GM12878 (cell line): ENCODE measurements around the gene NECTIN2. TPM values are rescaled to one million over a fixed set of nuclear protein-coding genes. Genes with fewer than 3 reads are reported as not detected.

Source experiments
- ATAC-seq: fragments of 200-7000 bp; cut with Tn5 transposase; 3 replicates; pipeline ENCODE4 v1.9.1; 2020; ENCODE audit warnings: mild to moderate bottlenecking, moderate library complexity
- BruUV-seq: library from RNA; stranded (reverse); fragments of 400-500 nt; replicated peaks from 2 replicates; lab custom pipeline; 2021; lab: Mats Ljungman, UMichigan
- CTCF ChIA-PET: fragments of 300-600 bp; sonication (Branson Sonifier 250); formaldehyde crosslinking; extraction: SDS; loops from one replicate; lab custom pipeline; 2021; ENCODE audit warnings: inconsistent platforms; lab: Yijun Ruan, JAX
- POLR2A ChIA-PET: fragments of 350-600 bp; formaldehyde crosslinking; extraction: SDS; loops from one replicate; lab custom pipeline; 2021; ENCODE audit warnings: inconsistent platforms; lab: Charles Lee
- RAD21 ChIA-PET: fragments of 300-600 bp; sonication (Branson Sonifier 250); formaldehyde crosslinking; loops from one replicate; lab custom pipeline; 2023; ENCODE audit warnings: antibody characterized with exemption; ENCODE audit not compliant: unreplicated experiment; lab: Charles Lee
- SMC1A ChIA-PET: fragments of 300-600 bp; sonication (Branson Sonifier 250); formaldehyde crosslinking; loops from one replicate; lab custom pipeline; 2023; ENCODE audit not compliant: unreplicated experiment, uncharacterized antibody; lab: Charles Lee
- DNase-seq: peaks from one replicate; pipeline ENCODE4 v3.0.0-alpha.2; 2011; ENCODE audit warnings: low read depth, low spot score
- FAIRE-seq: peaks from 3 replicates; lab custom pipeline; 2011; peaks lifted over from hg19 to GRCh38; lab: Jason Lieb, UNC
- H2AFZ ChIP-seq: 2 replicates; pipeline ENCODE4 v1.6.0; 2011; ENCODE audit warnings: low read depth, low read length, control low read depth; ENCODE audit not compliant: control insufficient read depth
- H3K27ac ChIP-seq: 2 replicates; pipeline ENCODE4 v1.5.1; 2011; ENCODE audit warnings: control low read depth; ENCODE audit not compliant: control insufficient read depth, insufficient read depth
- H3K27me3 ChIP-seq, 2 experiments: replicated peaks in 1 of 2; 2 replicates each; pipeline versions ENCODE4 v1.6.0 to v1.6.1; 2011; ENCODE audit warnings: low read length in 1 of 2; ENCODE audit not compliant: control insufficient read depth in 2 of 2, insufficient read depth in 2 of 2
- H3K36me3 ChIP-seq, 2 experiments: 2 replicates each; pipeline ENCODE4 v1.5.1; 2011; ENCODE audit warnings: low read length in 1 of 2; ENCODE audit not compliant: control insufficient read depth in 2 of 2, insufficient read depth in 2 of 2
- H3K4me1 ChIP-seq: 2 replicates; pipeline ENCODE4 v1.6.1; 2011; ENCODE audit warnings: mild to moderate bottlenecking, low read length, moderate library complexity, mixed read lengths; ENCODE audit not compliant: control insufficient read depth, insufficient read depth
- H3K4me2 ChIP-seq: 2 replicates; pipeline ENCODE4 v1.6.0; 2011; ENCODE audit warnings: control low read depth; ENCODE audit not compliant: control insufficient read depth, insufficient read depth
- H3K4me3 ChIP-seq: fragments of 200-600 bp; sonication (generic); 2 replicates; pipeline ENCODE4 v1.5.1; 2016
- H3K79me2 ChIP-seq: 2 replicates; pipeline ENCODE4 v1.6.0; 2011; ENCODE audit warnings: low read length; ENCODE audit not compliant: control insufficient read depth, insufficient read depth
- H3K9ac ChIP-seq: 2 replicates; pipeline ENCODE4 v1.8.0; 2011; ENCODE audit warnings: low read length, control low read depth, mixed read lengths; ENCODE audit not compliant: control insufficient read depth, insufficient read depth
- H3K9me3 ChIP-seq: replicated peaks from 3 replicates; pipeline ENCODE4 v1.5.1; 2011; ENCODE audit warnings: mild to moderate bottlenecking, low read length; ENCODE audit not compliant: control insufficient read depth, insufficient read depth
- H4K20me1 ChIP-seq: 2 replicates; pipeline ENCODE4 v1.6.0; 2011; ENCODE audit not compliant: control insufficient read depth, insufficient read depth
- BHLHE40 ChIP-seq, 2 experiments: fragments of 450-650 bp in 1 of 2; IDR thresholded peaks; 2 replicates each; pipeline ENCODE4 v1.6.1; 2011 to 2017; ENCODE audit warnings: low read depth in 2 of 2, borderline replicate concordance in 1 of 2, improper control_type of control experiment in 1 of 2, low read length in 1 of 2, mild to moderate bottlenecking in 1 of 2
- CBFB ChIP-seq: IDR thresholded peaks from 2 replicates; pipeline ENCODE4 v1.6.1; 2016; ENCODE audit warnings: antibody characterized with exemption, low read depth
- CEBPB ChIP-seq, 2 experiments: fragments of 150-350 bp in 1 of 2; IDR thresholded peaks; 2 replicates each; pipeline ENCODE4 v1.6.1; 2012 to 2014; ENCODE audit warnings: low read depth in 2 of 2, low read length in 2 of 2, borderline replicate concordance in 1 of 2, inconsistent platforms in 1 of 2
- EGR1 ChIP-seq, 2 experiments: IDR thresholded peaks; 1 replicate in 1 of 2; 2 replicates in 1 of 2; pipeline ENCODE4 v1.6.1; 2011 to 2012; ENCODE audit warnings: low read depth in 2 of 2, low read length in 2 of 2, borderline replicate concordance in 1 of 2, mild to moderate bottlenecking in 1 of 2, moderate library complexity in 1 of 2
- FOS ChIP-seq: IDR thresholded peaks from 3 replicates; pipeline ENCODE4 v1.6.1; 2011; ENCODE audit warnings: borderline replicate concordance; ENCODE audit not compliant: insufficient read length; ENCODE audit errors: extremely low read depth
- GABPA ChIP-seq: IDR thresholded peaks from 2 replicates; pipeline ENCODE4 v1.6.1; 2014; ENCODE audit warnings: antibody characterized with exemption, low read depth, mild to moderate bottlenecking, inconsistent platforms
- IRF5 ChIP-seq: fragments of 450-650 bp; IDR thresholded peaks from 2 replicates; pipeline ENCODE4 v1.6.1; 2017; ENCODE audit warnings: borderline replicate concordance
- MTA2 ChIP-seq: fragments of 450-650 bp; IDR thresholded peaks from 2 replicates; pipeline ENCODE4 v1.6.1; 2016; ENCODE audit warnings: low read depth, mild to moderate bottlenecking, moderate library complexity
- PML ChIP-seq: IDR thresholded peaks from 2 replicates; pipeline ENCODE4 v1.6.1; 2012; ENCODE audit warnings: low read length, inconsistent platforms
- RCOR1 ChIP-seq: conservative IDR thresholded peaks from 2 replicates; pipeline ENCODE4 v1.6.1; 2012; ENCODE audit warnings: low read depth, low read length, improper control_type of control experiment
- SREBF2 ChIP-seq: IDR thresholded peaks from 2 replicates; pipeline ENCODE4 v1.6.1; 2012; ENCODE audit warnings: mild to moderate bottlenecking, low read length
- WGBS: methylation state at CpG from one replicate; pipeline ENCODE4 v1.1.6; 2016; ENCODE audit warnings: low lambda C conversion rate; ENCODE audit not compliant: insufficient replicate concordance, insufficient coverage; ENCODE audit errors: missing lambda C conversion rate; 5-methylcytosine and 5-hydroxymethylcytosine counted together
- in situ Hi-C: fragments of 300-500 bp; cut with MboI; formaldehyde crosslinking; loops from 9 replicates; pipeline ENCODE4 v1.14.3; 2018; ENCODE audit warnings: mixed read lengths
- intact Hi-C: fragments of 100-400 bp; cut with micrococcal nuclease; formaldehyde crosslinking; loops from one replicate; pipeline ENCODE4 v1.14.2; 2022; ENCODE audit not compliant: unreplicated experiment
- polyA plus RNA-seq, 11 experiments: library from polyadenylated mRNA; depleted of rRNA in 4 of 11; unstranded in 6 of 11; stranded (reverse) in 5 of 11; fragments of >200 nt; fragmentation: Nextera tagmentation in 4 of 11; fragmentation: Illumina TruSeq in 1 of 11; extraction: Ambion mirVana in 4 of 11; extraction: Trizol in 1 of 11; gene quantifications; 1 replicate in 1 of 11; 2 replicates in 10 of 11; pipeline versions ENCODE4 v1.2.1 to v1.2.3, GENCODE V29; 2011 to 2016; ENCODE audit warnings: inconsistent platforms in 2 of 11, missing spikeins in 2 of 11, low read depth in 1 of 11
- total RNA-seq, 4 experiments: library from RNA; depleted of rRNA in 3 of 4; stranded (reverse); fragments of >200 nt in 3 of 4; fragmentation: Illumina TruSeq in 1 of 4; extraction: Trizol in 1 of 4; gene quantifications; 2 replicates each; pipeline versions ENCODE4 v1.2.1 to v1.2.3, GENCODE V29; 2013 to 2021
- TF ChIP-seq, protein P1 (sequence below): IDR thresholded peaks from 2 replicates; pipeline ENCODE4 v1.6.1; 2012; ENCODE audit warnings: mild to moderate bottlenecking, low read depth, low read length

NECTIN2 gene
- total and polyA plus RNA-seq, 10 of the 15 experiments (the other 5 are each of a cell fraction or from before 2014, with no cell fraction given) = 0.05 to 0.36 (median 0.26) TPM; not detected in 5

DNA sequence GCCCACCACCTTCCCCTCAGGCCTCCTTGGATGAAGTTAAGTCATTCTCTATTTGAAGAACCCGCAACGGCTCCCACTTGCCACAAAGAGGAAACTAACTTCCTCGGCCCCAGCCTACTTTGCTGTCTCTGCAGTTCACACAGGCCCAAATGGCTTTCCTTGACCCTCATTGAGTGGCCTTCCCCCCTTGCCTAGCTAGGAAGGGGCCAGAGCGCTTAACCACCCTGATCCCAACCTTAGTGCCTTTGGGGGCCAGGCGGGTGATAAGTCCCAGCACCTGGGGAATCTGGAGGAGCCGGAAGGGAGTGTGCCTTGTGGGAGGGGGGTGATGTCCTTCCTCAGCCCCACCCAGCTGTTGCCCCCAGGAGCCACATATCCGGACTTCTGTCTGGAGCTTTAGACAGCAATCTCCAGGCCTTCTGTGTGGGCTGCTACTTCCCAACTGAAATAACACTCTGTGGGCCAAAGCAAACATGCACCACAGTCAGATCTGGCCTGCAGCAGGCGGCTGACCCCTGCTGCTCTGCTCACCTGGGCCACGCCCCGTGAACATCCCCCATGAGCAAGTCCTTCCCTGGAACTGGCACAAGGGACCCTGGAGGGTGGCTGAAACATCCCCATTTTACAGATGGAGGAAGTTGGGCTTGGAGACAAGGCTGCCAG lies 10.5 kb downstream of the NECTIN2 start:
- Histone ChIP-seq H2AFZ (no peak overlapping the region), H3K27ac (no peak overlapping the region), H3K27me3 (no peaks in the 10 kb centered on the region; a peak in 2 of 4 replicates), H3K36me3 (no peaks in the 10 kb centered on the region), H3K9ac (no peak overlapping the region), H3K79me2 (no peaks in the 10 kb centered on the region), H3K4me3 (no peak overlapping the region), H3K4me2 (no peak overlapping the region), H4K20me1 (no peaks in the 10 kb centered on the region), H3K4me1 (no peaks in the 10 kb centered on the region), H3K9me3 (no peaks in the 10 kb centered on the region)
- FAIRE-seq = no peak
- ChIA-PET POLR2A (interaction anchor here (0.6 kb wide), 2 partner anchors 172 to 349 kb away, joined by 3 read pairs; no protein-coding TSS in a partner anchor), CTCF (no interaction called here), SMC1A (no interaction called here), RAD21 (interaction anchor here (0.7 kb wide), 1 partner anchor 270 kb away, joined by 3 read pairs; no protein-coding TSS in a partner anchor)
- intact Hi-C loops (no loop called here), in situ Hi-C loops (no loop called here)
- BruUV-seq = no TSS peak
- WGBS = 1% methylated on average over 10 of the region's 10 CpGs
- TF ChIP-seq IRF5 (no peak), GABPA (no peak), SREBF2 (no peak), BHLHE40 (IDR thresholded peaks at IDR 0.05; ENCODE audit: borderline replicate concordance in 1 of 2, low read depth in 2 of 2, low read length in 1 of 2) (no peak), CBFB (no peak), MTA2 (no peak), EGR1 (IDR thresholded peaks at IDR 0.05; ENCODE audit: borderline replicate concordance in 1 of 2, low read depth in 2 of 2, low read length in 2 of 2) (no peak), RCOR1 (no peak), PML (no peak), FOS (no peak), CEBPB (IDR thresholded peaks at IDR 0.05; ENCODE audit: borderline replicate concordance in 1 of 2, low read depth in 2 of 2, low read length in 2 of 2) (no peak)
- TF ChIP-seq, protein P1, sequence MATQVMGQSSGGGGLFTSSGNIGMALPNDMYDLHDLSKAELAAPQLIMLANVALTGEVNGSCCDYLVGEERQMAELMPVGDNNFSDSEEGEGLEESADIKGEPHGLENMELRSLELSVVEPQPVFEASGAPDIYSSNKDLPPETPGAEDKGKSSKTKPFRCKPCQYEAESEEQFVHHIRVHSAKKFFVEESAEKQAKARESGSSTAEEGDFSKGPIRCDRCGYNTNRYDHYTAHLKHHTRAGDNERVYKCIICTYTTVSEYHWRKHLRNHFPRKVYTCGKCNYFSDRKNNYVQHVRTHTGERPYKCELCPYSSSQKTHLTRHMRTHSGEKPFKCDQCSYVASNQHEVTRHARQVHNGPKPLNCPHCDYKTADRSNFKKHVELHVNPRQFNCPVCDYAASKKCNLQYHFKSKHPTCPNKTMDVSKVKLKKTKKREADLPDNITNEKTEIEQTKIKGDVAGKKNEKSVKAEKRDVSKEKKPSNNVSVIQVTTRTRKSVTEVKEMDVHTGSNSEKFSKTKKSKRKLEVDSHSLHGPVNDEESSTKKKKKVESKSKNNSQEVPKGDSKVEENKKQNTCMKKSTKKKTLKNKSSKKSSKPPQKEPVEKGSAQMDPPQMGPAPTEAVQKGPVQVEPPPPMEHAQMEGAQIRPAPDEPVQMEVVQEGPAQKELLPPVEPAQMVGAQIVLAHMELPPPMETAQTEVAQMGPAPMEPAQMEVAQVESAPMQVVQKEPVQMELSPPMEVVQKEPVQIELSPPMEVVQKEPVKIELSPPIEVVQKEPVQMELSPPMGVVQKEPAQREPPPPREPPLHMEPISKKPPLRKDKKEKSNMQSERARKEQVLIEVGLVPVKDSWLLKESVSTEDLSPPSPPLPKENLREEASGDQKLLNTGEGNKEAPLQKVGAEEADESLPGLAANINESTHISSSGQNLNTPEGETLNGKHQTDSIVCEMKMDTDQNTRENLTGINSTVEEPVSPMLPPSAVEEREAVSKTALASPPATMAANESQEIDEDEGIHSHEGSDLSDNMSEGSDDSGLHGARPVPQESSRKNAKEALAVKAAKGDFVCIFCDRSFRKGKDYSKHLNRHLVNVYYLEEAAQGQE = no peak
- no peak for ATAC-seq
- no peak for DNase-seq
